Spleen (tissue), 7 donors: ENCODE results near the gene ATP11B.

Experiments used
- CTCF ChIP-seq, 11 experiments: fragments of 200-600 bp in 7 of 11; fragments of 450-650 bp in 4 of 11; sonication (generic) in 4 of 11; IDR thresholded peaks in 8 of 11; conservative IDR thresholded peaks in 3 of 11; 1 replicate in 7 of 11; 2 replicates in 4 of 11; pipeline versions ENCODE4 v1.4.0 to v1.8.0; 2016 to 2021; ENCODE audit warnings: antibody characterized with exemption in 11 of 11, inconsistent platforms in 4 of 11, mild to moderate bottlenecking in 1 of 11
- POLR2A ChIP-seq, 3 donors: fragments of 450-650 bp; IDR thresholded peaks; one replicate each; pipeline ENCODE4 v1.5.1; 2017; ENCODE audit warnings: antibody characterized with exemption in 3 of 3, mild to moderate bottlenecking in 1 of 3
- donor health status: DM: no; HTN: no; CAD: no; lungs with moderate emphysema.
- donor health status: DM: no; HTN: no; CAD: no.
- donor health status: DM: no; HTN: no; CAD: no.

DNA sequence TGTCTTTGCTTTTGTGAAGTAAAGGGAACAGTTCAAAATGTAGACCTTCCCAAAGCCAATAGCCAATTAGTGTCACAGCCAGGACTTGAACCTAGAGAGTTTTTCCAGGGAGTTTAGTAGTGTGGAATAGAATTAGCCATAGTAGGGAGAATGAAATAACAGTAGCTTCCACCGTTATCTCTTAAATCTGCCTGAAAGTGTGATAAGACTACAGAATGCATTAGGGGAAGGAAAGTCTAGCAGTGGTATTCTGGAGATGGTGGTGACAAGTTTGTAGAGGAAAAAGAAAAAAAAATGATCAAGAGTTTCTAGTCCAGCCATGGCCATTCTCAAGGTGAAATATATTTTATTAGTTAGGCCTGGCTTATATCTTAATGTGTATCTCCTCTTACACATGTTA lies 13.8 kb downstream of the ATP11B start:
- no peak for TF ChIP-seq CTCF (IDR thresholded peaks at IDR 0.05 in 8 of 11, conservative IDR thresholded peaks at IDR 0.05 in 3 of 11)
- no peak for TF ChIP-seq POLR2A (IDR thresholded peaks at IDR 0.05)
